MM.1S (cell line): ENCODE results near the gene CXCR4.

Experiments used
- EZH2 ChIP-seq: fragments of 300-600 bp; sonication (generic); optimal IDR thresholded peaks from 2 replicates; pipeline ENCODE3; 2017; ENCODE audit warnings: low read depth, mild to moderate bottlenecking, antibody characterized with exemption, low read length, mixed read lengths
- TF ChIP-seq, protein P1 (sequence below): fragments of 300-600 bp; sonication (generic); IDR thresholded peaks from 2 replicates; pipeline ENCODE4 v1.5.1; 2016; ENCODE audit warnings: antibody characterized with exemption, low read length, mixed read lengths

DNA sequence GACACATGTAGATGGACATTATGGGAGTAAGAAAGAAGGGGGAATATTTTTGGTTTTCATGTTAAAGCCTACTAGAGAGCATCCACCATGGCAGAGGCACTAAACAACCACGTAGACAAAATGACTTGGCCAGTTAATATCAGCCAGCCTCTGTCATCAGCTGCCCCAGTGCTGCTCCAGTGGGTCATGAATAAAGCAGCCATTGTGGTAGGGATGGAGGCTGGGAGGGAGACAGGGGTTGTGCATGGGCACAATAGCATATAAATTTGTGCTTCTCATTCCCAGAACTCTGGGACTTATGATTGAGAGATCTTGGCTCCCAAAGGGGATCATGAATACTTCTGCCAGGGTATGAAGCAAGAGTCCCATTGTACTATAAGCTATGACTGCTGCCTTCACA, 31.1 kb upstream of the CXCR4 start:
- TF ChIP-seq, protein P1, sequence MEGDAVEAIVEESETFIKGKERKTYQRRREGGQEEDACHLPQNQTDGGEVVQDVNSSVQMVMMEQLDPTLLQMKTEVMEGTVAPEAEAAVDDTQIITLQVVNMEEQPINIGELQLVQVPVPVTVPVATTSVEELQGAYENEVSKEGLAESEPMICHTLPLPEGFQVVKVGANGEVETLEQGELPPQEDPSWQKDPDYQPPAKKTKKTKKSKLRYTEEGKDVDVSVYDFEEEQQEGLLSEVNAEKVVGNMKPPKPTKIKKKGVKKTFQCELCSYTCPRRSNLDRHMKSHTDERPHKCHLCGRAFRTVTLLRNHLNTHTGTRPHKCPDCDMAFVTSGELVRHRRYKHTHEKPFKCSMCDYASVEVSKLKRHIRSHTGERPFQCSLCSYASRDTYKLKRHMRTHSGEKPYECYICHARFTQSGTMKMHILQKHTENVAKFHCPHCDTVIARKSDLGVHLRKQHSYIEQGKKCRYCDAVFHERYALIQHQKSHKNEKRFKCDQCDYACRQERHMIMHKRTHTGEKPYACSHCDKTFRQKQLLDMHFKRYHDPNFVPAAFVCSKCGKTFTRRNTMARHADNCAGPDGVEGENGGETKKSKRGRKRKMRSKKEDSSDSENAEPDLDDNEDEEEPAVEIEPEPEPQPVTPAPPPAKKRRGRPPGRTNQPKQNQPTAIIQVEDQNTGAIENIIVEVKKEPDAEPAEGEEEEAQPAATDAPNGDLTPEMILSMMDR = no peak
- no peak for TF ChIP-seq EZH2
